Spleen (tissue), 11 donors: ENCODE results near the gene NMBR. TPM values are rescaled to one million over a fixed set of nuclear protein-coding genes. Genes with fewer than 3 reads are reported as not detected.
"Not testable (repeated sequence)": the region's sequence is repeated elsewhere in the genome, so short reads cannot be mapped to it uniquely, and the experiment has no call there.

Experiments
- DNase-seq: peaks from one replicate; pipeline ENCODE4 v3.0.0-alpha.2; 2020
- H3K27ac ChIP-seq, 8 donors: fragments of 200-600 bp; sonication (generic) in 7 of 8; 1 replicate in 4 of 8; 2 replicates in 4 of 8; pipeline versions ENCODE4 v1.5.0 to v1.8.0; 2016 to 2021; ENCODE audit warnings: inconsistent platforms in 4 of 8, mild to moderate bottlenecking in 4 of 8, moderate library complexity in 1 of 8
- H3K27me3 ChIP-seq, 7 donors: fragments of 200-600 bp; sonication (generic) in 6 of 7; replicated peaks in 1 of 7; 1 replicate in 4 of 7; 2 replicates in 3 of 7; pipeline versions ENCODE4 v1.5.0 to v1.8.0; 2016 to 2021; ENCODE audit warnings: inconsistent platforms in 3 of 7, mild to moderate bottlenecking in 1 of 7
- H3K36me3 ChIP-seq, 6 donors: fragments of 200-600 bp; sonication (generic) in 5 of 6; 1 replicate in 4 of 6; 2 replicates in 2 of 6; pipeline versions ENCODE4 v1.5.0 to v1.8.0; 2016 to 2021; ENCODE audit warnings: inconsistent platforms in 2 of 6
- H3K4me1 ChIP-seq, 6 donors: fragments of 200-600 bp; sonication (generic) in 5 of 6; 1 replicate in 3 of 6; 2 replicates in 3 of 6; pipeline versions ENCODE4 v1.5.0 to v1.8.0; 2016 to 2021; ENCODE audit warnings: inconsistent platforms in 3 of 6
- H3K4me3 ChIP-seq, 8 donors: fragments of 200-600 bp; sonication (generic) in 7 of 8; 1 replicate in 4 of 8; 2 replicates in 4 of 8; pipeline versions ENCODE4 v1.5.0 to v1.8.0; 2016 to 2021; ENCODE audit warnings: inconsistent platforms in 4 of 8, mild to moderate bottlenecking in 4 of 8, moderate library complexity in 2 of 8
- H3K9me3 ChIP-seq, 8 donors: fragments of 200-600 bp; sonication (generic) in 7 of 8; 1 replicate in 4 of 8; 2 replicates in 4 of 8; pipeline versions ENCODE4 v1.5.0 to v1.8.0; 2016 to 2021; ENCODE audit warnings: inconsistent platforms in 4 of 8
- POLR2A ChIP-seq, 3 donors: fragments of 450-650 bp; IDR thresholded peaks; one replicate each; pipeline ENCODE4 v1.5.1; 2017; ENCODE audit warnings: antibody characterized with exemption in 3 of 3, mild to moderate bottlenecking in 1 of 3
- POLR2AphosphoS5 ChIP-seq, 3 donors: sonication (generic); formaldehyde crosslinking; IDR thresholded peaks; one replicate each; pipeline ENCODE4 v1.5.1; 2017; ENCODE audit warnings: antibody characterized with exemption in 3 of 3
- WGBS, 5 donors: extraction: QIAGEN DNeasy Blood & Tissue Kit in 3 of 5; methylation state at CpG; one replicate each; pipeline versions ENCODE4 v1.1.5 to v1.1.7; 2013 to 2018; 5-methylcytosine and 5-hydroxymethylcytosine counted together
- intact Hi-C: fragments of 100-400 bp; cut with DNase I; formaldehyde crosslinking; loops from one replicate; pipeline ENCODE4 v1.15.0; 2023; ENCODE audit warnings: low total_unique reads
- polyA plus RNA-seq, 3 donors: library from polyadenylated mRNA; stranded (reverse); fragments of 200-250 nt; gene quantifications; one replicate each; pipeline ENCODE4 v1.2.1, GENCODE V29; 2013
- total RNA-seq, 7 donors: library from RNA; depleted of rRNA in 3 of 7; stranded (reverse); fragments of >200 nt in 3 of 7; fragmentation: NEBNext Ultra II Directional in 4 of 7; extraction: Animal tissue kit (Norgen Biotek cat#: 25700) in 4 of 7; gene quantifications; one replicate each; pipeline versions ENCODE4 v1.1.0 to v1.2.1, GENCODE V29; 2016 to 2021
- TF ChIP-seq, protein P1 (sequence below), 11 experiments: fragments of 200-600 bp in 7 of 11; fragments of 450-650 bp in 4 of 11; sonication (generic) in 4 of 11; IDR thresholded peaks in 8 of 11; conservative IDR thresholded peaks in 3 of 11; 1 replicate in 7 of 11; 2 replicates in 4 of 11; pipeline versions ENCODE4 v1.4.0 to v1.8.0; 2016 to 2021; ENCODE audit warnings: antibody characterized with exemption in 11 of 11, inconsistent platforms in 4 of 11, mild to moderate bottlenecking in 1 of 11
- donor health status: healthy with polysubstance abuse.
- donor health status: DM: no; HTN: no; CAD: no; lungs with moderate emphysema.
- donor health status: DM: no; HTN: no; CAD: no.
- donor health status: Bipolar disorder and iron deficiency.
- donor health status: healthy.
- donor health status: DM: no; HTN: no; CAD: no.
- donor health status: DM: yes; HTN: yes; CAD: no.

NMBR gene
- total and polyA plus RNA-seq, 10 donors: 0.25 to 0.36 TPM; not detected in 8

DNA sequence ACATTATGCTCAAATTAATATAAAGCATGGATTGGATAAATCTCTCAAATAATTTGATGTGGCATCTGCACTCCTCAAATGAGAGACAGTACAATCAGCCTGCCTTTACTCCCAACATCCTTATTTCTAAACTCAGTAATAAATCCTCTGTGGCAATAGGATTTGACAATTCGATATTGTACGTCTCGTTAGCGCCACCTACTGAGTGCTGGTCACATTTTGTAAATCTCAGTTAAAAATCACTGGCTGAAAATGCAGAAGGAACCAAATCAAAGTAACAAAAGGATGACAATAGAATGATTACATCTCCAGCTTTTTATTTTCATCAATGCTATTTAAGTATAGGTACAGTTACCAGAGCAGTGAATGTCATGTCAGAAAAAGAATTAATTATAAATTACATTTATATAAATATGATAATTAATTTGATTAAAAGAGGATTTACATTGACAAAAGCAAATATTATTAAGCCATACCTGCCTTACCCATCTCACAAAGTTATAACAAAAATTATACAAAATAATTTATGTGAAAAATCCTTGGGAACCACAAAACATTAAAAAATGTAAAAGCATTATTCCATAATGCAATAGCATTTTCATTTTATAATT is 34.4 kb downstream of the NMBR start:
- H3K4me1 ChIP-seq: no peaks in the 10 kb centered on the region
- H3K9me3 ChIP-seq: no peaks in the 10 kb centered on the region
- WGBS, 5 donors: 0 to 1% (median 0%) methylated on average over 4 of the region's 4 CpGs
- intact Hi-C loops: no loop called here
- peak; percentile 45 for DNase-seq
- no peak overlapping the region for H3K27ac ChIP-seq
- H3K27me3 ChIP-seq: no peaks in the 10 kb centered on the region
- no peak overlapping the region for H3K4me3 ChIP-seq
- TF ChIP-seq, protein P1, sequence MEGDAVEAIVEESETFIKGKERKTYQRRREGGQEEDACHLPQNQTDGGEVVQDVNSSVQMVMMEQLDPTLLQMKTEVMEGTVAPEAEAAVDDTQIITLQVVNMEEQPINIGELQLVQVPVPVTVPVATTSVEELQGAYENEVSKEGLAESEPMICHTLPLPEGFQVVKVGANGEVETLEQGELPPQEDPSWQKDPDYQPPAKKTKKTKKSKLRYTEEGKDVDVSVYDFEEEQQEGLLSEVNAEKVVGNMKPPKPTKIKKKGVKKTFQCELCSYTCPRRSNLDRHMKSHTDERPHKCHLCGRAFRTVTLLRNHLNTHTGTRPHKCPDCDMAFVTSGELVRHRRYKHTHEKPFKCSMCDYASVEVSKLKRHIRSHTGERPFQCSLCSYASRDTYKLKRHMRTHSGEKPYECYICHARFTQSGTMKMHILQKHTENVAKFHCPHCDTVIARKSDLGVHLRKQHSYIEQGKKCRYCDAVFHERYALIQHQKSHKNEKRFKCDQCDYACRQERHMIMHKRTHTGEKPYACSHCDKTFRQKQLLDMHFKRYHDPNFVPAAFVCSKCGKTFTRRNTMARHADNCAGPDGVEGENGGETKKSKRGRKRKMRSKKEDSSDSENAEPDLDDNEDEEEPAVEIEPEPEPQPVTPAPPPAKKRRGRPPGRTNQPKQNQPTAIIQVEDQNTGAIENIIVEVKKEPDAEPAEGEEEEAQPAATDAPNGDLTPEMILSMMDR (IDR thresholded peaks at IDR 0.05 in 8 of 11, conservative IDR thresholded peaks at IDR 0.05 in 3 of 11): peak in 9 of 11 experiments; percentile 10 to 67 (median 56)
- TF ChIP-seq POLR2AphosphoS5 (IDR thresholded peaks at IDR 0.05): no peak
- no peaks in the 10 kb centered on the region for H3K36me3 ChIP-seq

- intact Hi-C loops, H3K36me3 ChIP-seq, H3K27ac ChIP-seq, H3K4me1 ChIP-seq, H3K9me3 ChIP-seq, H3K4me3 ChIP-seq, H3K27me3 ChIP-seq: not testable (repeated sequence)
- 82 to 89% (median 86%) methylated on average over 9 of the region's 9 CpGs for WGBS, 5 donors
- DNase-seq: peak; percentile 55
Measured at GRCh38 chr6:142110820-142111219, 36.1 kb downstream of the NMBR start.

DNA sequence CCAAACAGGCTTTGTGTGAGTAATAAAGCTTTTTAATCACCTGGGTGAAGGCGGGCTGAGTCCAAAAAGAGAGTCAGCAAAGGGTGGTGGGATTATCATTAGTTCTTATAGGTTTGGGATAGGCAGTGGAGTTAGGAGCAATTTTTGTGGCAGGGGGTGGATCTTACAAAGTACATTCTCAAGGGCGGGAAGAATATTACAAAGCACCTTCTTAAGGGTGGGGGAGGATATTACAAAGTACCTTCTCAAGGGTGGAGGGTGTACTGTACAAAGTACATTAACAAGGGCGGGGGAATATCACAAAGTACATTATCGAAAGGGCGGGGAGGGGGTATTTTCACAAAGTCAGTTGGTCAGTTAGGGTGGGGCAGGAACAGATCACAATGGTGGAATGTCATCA is 42.1 kb downstream of the NMBR start:
- DNase-seq, H3K27me3 ChIP-seq, H3K9me3 ChIP-seq, intact Hi-C loops, H3K4me3 ChIP-seq, H3K36me3 ChIP-seq, H3K4me1 ChIP-seq, H3K27ac ChIP-seq: not testable (repeated sequence)
- 71 to 94% (median 85%) methylated on average over 5 of the region's 5 CpGs for WGBS, 5 donors

GRCh38 chr6:142088858-142089216 is 58.1 kb downstream of the NMBR start:
- WGBS, 5 donors: 3 to 5% (median 3%) methylated on average over 14 of the region's 14 CpGs
- DNase-seq: no peak
- intact Hi-C loops: no loop called here

More at GRCh38 chr6:142088858-142089216, 58.1 kb downstream of the NMBR start:
- H3K9me3 ChIP-seq: no peaks in the 10 kb centered on the region
- no peaks in the 10 kb centered on the region for H3K36me3 ChIP-seq
- H3K4me3 ChIP-seq: no peak overlapping the region
- no peak overlapping the region for H3K27ac ChIP-seq
- peaks cover 0 to 41% (median 20%) of the 10 kb centered on the region in 7 donors for H3K27me3 ChIP-seq
- peaks cover 0 to 6% (median 0%) of the 10 kb centered on the region in 6 donors for H3K4me1 ChIP-seq
- TF ChIP-seq POLR2A (IDR thresholded peaks at IDR 0.05): no peak
- TF ChIP-seq POLR2AphosphoS5 (IDR thresholded peaks at IDR 0.05): no peak
- TF ChIP-seq, protein P1 (IDR thresholded peaks at IDR 0.05 in 8 of 11, conservative IDR thresholded peaks at IDR 0.05 in 3 of 11): no peak
